Bronchial epithelial cell (primary cell): ENCODE measurements around the gene CTTNBP2NL. TPM values are rescaled to one million over a fixed set of nuclear protein-coding genes. Genes with fewer than 3 reads are reported as not detected.
A peak's percentile ranks its signal among the peaks of the same experiment; 100 is the strongest.

ENCODE experiments used
- DNase-seq: peaks from one replicate; pipeline ENCODE4 v3.0.0-alpha.2; 2010; ENCODE audit warnings: low read depth
- FAIRE-seq: peaks from 2 replicates; lab custom pipeline; 2011; peaks lifted over from hg19 to GRCh38; lab: Jason Lieb, UNC
- H3K27me3 ChIP-seq: 2 replicates; pipeline ENCODE4 v1.5.1; 2011; ENCODE audit warnings: low read length; ENCODE audit not compliant: control insufficient read depth, insufficient read depth
- H3K36me3 ChIP-seq: 2 replicates; pipeline ENCODE4 v1.5.1; 2011; ENCODE audit warnings: low read length; ENCODE audit not compliant: control insufficient read depth, insufficient read depth
- H3K4me3 ChIP-seq: 2 replicates; pipeline ENCODE4 v1.5.1; 2011; ENCODE audit warnings: mild to moderate bottlenecking, low read depth, low read length, control low read depth
- CTCF ChIP-seq: IDR thresholded peaks from 2 replicates; pipeline ENCODE4 v1.5.1; 2011; ENCODE audit warnings: mild to moderate bottlenecking, moderate library complexity, low read length, control low read depth, inconsistent platforms; ENCODE audit not compliant: insufficient read depth, severe bottlenecking
- total RNA-seq: library from RNA; depleted of rRNA; stranded (reverse); fragments of >200 nt; gene quantifications from 2 replicates; pipeline ENCODE4 v1.2.1, GENCODE V29; 2014

The CTTNBP2NL gene
- total RNA-seq, 1 donor from 2014 or later, result 5.3 TPM

- H3K27me3 ChIP-seq, result peaks cover 8% of the 10 kb centered on the region
- peak overlapping the region; percentile 47 for H3K4me3 ChIP-seq
- no peaks in the 10 kb centered on the region for H3K36me3 ChIP-seq
- DNase-seq, result no peak
- no peak for FAIRE-seq
- no peak for TF ChIP-seq CTCF
Observed at GRCh38 chr1:112507921-112508277, 111.9 kb downstream of the CTTNBP2NL start.

GRCh38 chr1:112508278-112509004 lies 112.4 kb downstream of the CTTNBP2NL start, which contains the start of gene WNT2B:
TSS of gene WNT2B (plus strand) at chr1:112508965. CDS start at chr1:112509263, 298 bp downstream.
- DNase-seq (no peak), FAIRE-seq (no peak)
- no peaks in the 10 kb centered on the region for H3K36me3 ChIP-seq
- H3K4me3 ChIP-seq, result peak within 1 kb of the TSS; percentile 47
- no peak for TF ChIP-seq CTCF
- peaks cover 3% of the 10 kb centered on the region for H3K27me3 ChIP-seq

GRCh38 chr1:112509005-112509659 lies 113.1 kb downstream of the CTTNBP2NL start:
- peaks cover 2% of the 10 kb centered on the region for H3K27me3 ChIP-seq
- no peak for FAIRE-seq
- H3K4me3 ChIP-seq, result peak overlapping the region; percentile 47
- H3K36me3 ChIP-seq, result no peaks in the 10 kb centered on the region
- DNase-seq, result no peak
- TF ChIP-seq CTCF, result no peak

GRCh38 chr1:112509660-112510178 lies 113.7 kb downstream of the CTTNBP2NL start:
- no peak for FAIRE-seq
- no peaks in the 10 kb centered on the region for H3K36me3 ChIP-seq
- no peak for TF ChIP-seq CTCF
- H3K4me3 ChIP-seq, result no peak overlapping the region
- peaks cover 2% of the 10 kb centered on the region for H3K27me3 ChIP-seq
- DNase-seq, result no peak

- FAIRE-seq, result no peak
- no peak overlapping the region for H3K4me3 ChIP-seq
- DNase-seq, result no peak
Observed at GRCh38 chr1:112510340-112510739, 114.3 kb downstream of the CTTNBP2NL start.

More at GRCh38 chr1:112510340-112510739, 114.3 kb downstream of the CTTNBP2NL start:
- no peak for TF ChIP-seq CTCF
- H3K36me3 ChIP-seq, result no peaks in the 10 kb centered on the region
- peaks cover 2% of the 10 kb centered on the region for H3K27me3 ChIP-seq

Other genes with a start within 250 kb of the CTTNBP2NL start
- 0.53 and 1.9 TPM in 2 replicates for gene WNT2B, start 112.8 kb downstream of the CTTNBP2NL start, total RNA-seq
- 10.8 and 13.8 TPM in 2 replicates for gene ST7L, start 222.9 kb downstream of the CTTNBP2NL start, total RNA-seq
- 235 and 265 TPM in 2 replicates for gene CAPZA1, start 223.6 kb downstream of the CTTNBP2NL start, total RNA-seq